GM19328 (cell line): Measurements from ENCODE around the gene COMP.
"Not testable (repeated sequence)": the region's sequence is repeated elsewhere in the genome, so short reads cannot be mapped to it uniquely, and the experiment has no call there.

Experiments used
- ATAC-seq: cut with Tn5 transposase; IDR thresholded peaks from one replicate; pipeline ENCODE4 v1.9.1; 2021; ENCODE audit warnings: mild to moderate bottlenecking, moderate library complexity; ENCODE audit not compliant: unreplicated experiment

The COMP gene

DNA sequence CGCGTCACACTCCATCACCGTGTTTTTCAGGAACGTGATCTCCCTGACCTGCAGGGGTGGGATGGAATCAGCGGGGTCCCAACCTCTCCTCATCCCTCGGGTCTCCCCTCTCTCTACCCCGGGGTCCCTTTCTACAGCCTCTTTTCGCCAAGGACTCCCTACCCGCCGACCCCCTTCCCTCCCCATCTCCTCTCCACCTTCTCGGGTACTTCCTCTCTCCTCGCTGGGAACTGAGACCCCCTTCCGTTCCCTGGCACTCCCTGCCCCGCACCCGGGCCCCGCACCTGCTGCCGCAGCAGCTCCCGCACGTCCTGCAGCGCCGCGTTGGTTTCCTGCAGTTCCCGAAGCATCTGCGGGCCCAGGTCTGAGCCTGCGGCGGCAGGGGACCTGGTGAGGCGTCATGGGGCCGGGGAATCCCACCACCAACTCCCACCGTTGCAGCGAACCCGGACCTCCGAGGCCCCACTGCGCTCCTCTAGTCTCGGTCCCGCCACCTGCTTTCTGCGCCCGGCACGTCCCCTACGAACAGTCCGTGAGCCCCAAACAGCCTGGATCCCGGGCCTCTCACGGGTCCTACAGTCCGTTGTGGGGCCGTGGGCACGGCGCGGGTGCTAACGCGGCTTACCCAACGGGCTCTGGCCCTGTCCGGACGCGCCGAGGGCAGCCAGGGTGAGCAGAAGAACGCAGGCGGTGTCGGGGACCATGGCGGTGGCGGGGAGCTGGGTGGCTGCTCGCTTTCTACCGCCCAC, at the start of gene COMP:
TSS of gene COMP (minus strand) at position 740 of the 749 bp plus-strand sequence. CDS start at position 704, 36 bp downstream.
- ATAC-seq = no peak

DNA sequence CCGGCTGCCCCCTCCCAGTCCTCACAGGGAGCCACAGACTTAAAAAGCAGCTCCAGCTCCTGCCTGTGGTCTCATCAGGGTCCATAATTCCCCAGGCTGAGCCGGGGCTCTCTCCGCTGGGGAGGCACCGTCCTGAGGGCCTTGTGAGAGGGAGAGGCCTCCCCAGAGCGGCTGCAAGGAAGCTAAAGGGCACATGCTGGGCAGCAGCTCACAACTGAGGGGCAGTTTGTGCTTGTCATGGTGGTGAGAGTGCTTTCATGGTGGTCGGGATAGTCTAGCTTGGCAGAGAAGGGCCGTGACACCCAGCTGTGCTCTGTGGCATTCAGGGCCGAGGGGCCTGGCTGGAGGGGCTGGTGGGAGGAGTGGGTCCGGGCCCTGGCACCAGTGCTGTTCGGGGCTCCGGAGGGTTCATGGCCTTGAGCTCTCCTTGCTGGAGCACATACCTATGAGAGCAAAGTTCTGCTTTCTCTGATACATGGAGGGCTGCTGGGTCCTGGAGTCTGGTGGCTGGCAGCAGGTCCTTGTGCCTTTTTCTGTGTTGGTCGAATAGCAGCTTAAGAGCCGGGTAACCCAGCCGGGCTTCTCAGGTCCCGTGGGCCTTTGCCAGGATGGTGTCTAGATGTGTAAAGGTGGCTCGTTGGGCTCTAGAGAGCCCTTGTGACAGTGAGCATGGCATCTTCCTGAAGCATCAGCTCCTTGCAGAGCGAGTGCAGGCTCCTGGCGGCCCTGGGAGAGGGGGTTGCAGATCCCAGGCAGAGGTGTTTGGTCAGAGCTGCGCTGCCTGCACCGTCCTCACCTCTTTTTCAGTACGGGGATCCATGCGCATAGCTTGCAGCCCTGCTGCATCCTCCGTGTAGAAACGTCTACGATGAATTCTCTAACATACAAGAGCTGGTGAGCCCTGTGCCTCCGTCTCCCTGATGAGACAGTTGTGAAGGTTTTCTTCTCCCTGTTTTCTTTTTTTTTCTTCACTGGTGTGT, 49.5 kb upstream of the COMP start:
- no peak for ATAC-seq

DNA sequence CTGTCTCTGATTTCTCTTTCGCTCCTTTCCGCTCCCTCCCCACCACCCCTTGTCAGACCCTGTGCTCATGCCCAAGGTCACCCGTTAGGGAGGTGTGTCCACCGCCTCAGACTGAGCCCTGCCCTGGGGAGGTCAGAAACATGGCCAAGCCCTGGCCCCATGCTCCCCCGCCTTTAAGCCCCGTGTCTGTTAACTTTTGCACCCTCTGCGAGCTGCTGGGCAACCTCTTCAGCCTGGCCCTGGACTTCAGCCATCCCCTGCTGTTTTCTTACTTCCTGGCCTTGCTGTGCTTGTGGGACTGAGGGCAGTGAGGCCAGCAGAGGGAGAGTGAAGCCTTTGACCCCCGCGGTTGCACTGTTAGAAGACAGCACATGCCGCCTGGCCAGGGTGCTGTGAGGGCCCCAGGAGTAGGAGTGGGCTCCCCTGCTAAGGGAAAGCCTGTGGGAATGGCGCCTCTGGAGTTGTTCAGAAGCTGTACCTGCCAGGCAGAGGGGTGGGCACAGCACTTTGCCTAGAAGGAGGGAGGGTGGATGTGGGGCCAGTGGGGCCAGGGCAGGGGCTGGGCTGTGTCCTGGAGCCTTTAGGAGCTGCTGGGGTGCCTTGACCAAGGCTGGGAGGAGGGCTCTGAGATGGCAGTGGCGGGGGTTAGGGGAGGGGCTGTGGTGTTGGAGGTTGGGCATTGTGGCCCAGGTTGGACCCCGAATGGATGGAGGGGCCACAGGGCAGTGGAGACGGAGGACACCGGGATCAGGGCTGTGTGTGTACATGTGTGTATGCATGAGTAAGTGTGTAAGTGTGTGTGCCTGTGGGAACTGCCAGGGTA, 48.6 kb upstream of the COMP start:
- ATAC-seq = no peak

DNA sequence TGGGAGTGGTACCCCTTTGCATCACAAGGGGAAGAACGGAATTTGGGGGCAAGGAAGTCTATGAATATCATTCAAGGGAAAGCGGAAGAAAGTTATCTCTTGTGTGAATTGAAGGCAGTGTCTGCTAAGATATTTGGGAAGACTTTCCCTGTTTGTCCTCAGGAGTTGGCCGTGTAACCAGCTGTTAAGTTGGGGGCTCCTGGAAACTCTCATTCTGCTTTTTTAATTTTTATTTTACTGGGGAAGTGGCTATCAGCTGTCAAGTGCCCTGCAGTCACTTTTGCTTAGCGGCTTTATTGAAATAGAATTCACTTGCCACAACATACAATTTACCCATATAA, 43.5 kb upstream of the COMP start:
- no peak for ATAC-seq

DNA sequence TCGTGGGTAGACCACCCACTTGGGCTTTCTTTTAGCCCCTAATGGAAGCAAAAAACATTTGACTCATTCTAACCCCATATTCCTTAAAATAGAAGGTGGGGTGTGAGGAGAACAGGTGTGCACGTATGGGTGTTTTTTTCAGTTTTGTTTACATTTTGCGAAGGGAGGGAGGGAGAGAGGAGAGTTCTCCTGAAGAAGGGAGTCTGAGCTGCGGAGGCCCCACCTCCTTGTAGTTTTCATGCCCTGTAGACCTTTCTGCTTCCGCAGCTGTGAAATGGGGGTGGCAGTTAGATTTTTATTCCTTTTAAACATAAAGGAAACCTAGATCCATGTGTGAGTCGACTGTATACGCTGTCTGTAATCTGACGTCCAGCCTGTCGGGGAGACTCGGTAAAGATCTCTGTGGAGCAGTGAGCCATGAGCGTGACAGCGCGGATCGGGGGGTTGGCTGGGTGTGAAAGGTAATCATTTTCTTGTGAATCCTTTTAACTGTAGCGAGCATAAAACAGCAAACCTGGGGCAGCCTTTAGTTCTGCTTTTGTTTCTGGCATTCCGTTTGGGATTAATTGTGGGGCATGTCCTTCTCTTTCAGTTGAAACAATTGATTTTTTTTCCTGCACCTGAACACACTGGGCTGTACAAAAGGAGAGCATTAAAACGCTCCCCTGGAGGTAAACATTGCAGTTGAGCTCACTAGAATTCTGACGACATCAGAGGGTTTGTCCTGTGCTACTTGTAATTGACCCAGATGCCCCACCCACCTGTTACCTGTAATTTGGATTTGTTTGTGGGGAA, 42.9 kb upstream of the COMP start:
- ATAC-seq = no peak

DNA sequence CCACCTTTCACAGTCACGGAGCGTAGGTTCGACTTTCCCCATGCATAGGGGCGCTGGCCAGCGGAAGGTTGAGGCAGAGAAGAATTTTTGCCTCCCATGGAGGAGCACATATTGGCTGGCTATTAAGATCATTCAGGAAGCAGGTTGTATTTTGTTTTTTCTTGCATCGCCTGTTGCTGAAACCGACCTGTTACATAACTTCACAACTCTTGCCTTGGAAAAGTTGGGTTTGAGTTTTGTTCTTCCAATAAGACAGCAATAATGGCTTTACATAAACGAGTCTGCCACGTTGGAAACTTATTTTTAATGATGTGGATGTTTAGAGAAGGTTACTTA, 42.0 kb upstream of the COMP start:
- no peak for ATAC-seq

DNA sequence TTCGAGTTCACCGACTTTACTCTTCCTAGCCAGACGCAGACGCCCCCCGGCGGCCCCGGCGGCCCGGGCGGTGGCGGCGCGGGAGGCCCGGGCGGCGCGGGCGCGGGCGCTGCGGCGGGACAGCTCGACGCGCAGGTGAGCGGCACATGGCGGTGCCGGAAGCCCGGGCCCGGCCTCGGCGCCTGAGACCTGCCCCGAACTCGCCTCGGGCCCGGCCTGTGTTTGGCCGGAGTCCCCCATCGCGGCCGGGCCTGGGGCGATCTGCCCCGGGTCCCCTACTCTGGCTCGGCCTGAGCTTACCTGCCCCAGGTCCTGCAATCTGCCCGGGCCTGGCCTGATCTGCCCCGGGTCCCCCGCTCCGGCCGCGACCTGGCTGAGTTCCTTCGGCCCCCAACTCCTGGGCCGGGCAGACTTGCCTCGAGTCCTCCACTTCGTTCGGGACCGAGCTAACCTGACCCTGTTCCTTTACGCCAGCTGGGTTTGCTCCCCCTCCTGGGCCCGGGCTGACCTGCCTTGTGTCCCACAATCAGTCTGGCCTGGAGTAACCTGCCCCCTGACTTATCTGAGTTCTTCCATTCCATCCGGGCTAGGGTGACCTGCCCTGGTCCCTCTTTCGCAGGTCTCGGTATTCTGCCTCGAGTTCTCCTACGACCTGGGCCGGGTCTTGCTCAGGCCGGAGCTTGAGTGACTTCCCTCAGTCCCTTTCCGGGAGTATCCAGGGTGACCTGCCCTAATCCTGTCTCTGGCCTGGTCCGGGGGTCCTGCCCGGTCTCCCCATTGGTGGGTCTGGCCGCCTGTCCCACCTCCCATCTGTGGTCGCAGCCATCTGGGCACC, 41.4 kb upstream of the COMP start:
- peak; percentile 18 for ATAC-seq

DNA sequence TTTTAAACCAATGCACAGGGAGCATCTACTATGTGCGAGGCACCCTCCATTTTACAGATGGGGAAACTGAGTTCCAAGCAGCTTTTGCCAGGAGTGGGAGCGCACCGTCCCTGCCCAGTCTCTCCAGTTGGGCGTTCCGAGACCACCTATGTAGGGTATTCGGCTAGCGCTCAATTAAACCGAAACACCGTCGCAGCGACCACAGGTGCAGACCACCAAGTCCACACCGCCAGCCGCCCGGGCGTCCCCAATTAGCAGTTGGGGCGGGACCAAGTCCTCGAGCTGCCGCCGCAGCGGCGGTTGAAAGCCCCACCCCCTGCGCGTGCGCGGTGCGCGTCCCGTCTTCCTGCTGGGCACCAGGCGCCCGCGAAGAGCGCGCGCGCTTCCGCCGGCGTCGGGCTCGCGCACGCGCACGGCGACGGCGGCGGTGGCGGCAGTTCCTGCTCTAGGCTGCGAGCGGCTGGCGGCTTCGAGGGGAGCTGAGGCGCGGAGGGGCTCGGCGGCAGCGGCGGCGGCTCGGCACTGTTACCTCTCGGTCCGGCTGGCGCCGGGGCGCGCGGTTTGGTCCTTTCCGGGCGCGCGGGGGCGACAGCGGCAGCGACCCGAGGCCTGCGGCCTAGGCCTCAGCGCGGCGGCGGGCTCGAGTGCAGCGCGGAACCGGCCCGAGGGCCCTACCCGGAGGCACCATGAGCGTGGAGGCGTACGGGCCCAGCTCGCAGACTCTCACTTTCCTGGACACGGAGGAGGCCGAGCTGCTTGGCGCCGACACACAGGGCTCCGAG, 40.6 kb upstream of the COMP start, which contains the start of gene UPF1:
TSS of gene UPF1 (plus strand) at position 436 of the 782 bp plus-strand sequence. CDS start at position 687, 251 bp downstream.
- ATAC-seq = peak; percentile 77

DNA sequence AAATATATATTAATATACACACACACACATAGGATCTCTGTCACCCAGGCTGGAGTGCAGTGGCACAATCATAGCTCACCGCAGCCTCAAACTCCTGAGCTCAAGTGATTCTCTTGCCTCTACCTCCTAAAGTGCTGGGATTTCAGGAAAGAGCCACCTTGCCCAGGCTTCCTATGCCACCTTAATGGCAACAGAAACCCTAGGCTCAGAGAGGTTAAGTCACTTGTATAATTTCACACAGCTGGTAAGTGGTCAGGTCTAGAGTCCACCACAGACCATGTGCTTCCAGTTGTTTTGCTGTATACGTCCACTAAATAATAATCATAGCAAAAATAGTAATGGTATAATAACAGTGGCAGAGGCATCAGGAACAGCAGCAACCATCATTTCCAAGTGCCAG, 39.4 kb upstream of the COMP start:
- no peak for ATAC-seq

DNA sequence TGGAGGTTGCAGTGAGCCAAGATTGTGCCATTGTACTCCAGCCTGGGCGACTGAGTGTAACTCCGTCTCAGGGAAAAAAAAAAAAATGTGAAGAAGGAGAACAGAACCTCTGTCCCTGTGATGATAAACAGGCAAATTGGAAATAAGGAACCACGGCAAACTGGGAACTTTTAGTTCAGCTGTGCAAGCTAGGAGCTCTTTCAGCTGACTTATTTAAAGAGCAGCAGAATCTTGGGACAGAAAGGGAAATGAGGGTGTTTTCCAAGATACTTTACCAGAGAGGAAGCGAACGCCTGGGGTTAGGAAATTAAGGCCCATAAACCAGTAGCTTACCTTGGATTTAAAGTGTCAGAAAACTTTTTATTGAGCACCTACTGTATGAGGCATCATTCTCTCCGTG, 37.7 kb upstream of the COMP start:
- ATAC-seq = no peak

DNA sequence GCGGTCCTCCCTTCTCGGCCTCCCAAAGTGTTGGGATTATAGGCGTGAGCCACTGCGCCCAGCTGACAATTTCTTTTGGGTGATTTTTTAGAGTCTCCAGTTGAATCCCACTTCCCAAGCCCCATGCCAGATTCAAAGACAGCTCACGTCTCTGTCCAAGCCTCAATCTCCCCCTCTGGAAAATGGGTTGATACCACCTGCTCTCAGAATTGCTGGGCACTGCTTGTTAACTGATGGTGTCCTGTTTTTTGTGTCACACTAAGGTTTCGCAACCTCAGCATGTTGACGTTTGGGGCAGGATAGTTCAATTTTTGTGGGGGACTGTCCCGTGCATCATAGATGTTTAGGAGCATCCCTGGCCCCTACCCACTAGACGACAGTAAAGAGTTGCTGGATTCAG, 26.5 kb upstream of the COMP start:
- ATAC-seq = no peak

DNA sequence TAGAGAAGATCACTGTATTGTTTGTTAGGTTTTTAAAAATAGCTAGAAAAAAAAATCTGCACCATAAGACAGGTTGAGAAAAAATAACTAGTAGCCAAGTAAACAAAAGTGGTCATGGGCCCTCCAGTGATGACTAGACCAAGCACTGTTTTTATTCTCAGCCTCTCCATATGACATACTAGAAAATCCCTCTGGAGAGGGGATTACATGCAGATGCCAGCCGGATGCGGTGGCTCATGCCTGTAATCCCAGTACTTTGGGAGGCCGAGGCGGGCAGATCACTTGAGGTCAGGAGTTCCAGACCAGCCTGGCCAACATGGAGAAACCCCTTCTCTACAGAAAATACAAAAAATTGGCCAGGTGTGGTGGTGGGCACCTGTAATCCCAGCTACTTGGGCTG, 25.5 kb upstream of the COMP start:
- ATAC-seq = not testable (repeated sequence)

DNA sequence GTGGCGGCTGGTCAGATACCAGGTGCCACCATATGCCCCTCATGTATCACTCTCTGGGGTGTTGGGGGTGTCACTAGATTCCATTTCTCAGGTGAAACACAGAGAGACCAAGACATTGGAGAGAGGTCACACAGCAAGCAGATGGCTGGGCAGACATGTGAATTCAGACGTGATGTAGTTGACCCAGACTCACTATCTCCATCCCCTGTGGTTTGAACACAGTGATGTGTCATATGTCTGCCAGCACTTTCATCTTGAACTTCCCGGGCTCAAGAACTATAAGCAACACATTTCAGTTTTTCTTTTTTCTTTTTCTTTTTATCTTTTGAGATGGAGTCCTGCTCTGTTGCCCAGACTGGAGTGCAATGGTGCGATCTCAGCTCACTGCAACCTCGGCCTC, 24.6 kb upstream of the COMP start:
- ATAC-seq = no peak

DNA sequence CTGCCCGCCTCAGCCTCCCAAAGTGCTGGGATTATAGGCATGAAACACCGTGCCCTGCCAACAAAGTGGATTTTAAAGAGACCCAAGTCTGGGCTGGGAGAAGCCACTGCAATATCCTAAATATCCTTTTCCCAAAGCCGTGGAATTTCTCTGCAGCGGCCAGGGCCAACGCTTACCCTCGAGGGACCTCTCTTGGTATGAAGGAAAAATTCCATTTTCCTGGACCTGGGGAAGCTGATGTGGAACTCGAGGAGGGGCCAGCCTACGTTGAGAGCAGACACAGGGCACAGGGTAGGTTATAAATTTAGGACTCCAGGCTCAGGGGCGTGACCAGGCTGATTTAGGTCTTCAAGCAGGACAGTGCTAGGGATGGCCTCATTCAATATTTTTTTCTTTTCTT, 23.0 kb upstream of the COMP start:
- no peak for ATAC-seq

DNA sequence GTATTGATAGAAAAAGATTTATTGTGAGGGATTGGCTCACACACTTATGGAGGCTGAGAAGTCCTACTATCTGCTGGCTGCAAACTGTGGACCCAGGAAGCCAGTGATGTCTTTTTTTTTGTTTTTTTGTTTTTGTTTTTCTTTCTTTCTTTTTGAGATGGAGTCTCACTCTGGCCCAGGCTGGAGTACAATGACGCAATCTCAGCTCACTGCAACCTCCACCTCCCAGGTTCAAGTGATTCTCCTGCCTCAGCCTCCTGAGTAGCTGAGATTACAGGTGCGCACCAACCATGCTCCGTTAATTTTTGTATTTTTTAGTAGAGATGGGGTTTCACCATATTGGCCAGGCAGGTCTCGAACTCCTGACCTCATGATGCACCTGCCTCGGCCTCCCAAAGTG, 20.5 kb upstream of the COMP start:
- ATAC-seq = not testable (repeated sequence)

DNA sequence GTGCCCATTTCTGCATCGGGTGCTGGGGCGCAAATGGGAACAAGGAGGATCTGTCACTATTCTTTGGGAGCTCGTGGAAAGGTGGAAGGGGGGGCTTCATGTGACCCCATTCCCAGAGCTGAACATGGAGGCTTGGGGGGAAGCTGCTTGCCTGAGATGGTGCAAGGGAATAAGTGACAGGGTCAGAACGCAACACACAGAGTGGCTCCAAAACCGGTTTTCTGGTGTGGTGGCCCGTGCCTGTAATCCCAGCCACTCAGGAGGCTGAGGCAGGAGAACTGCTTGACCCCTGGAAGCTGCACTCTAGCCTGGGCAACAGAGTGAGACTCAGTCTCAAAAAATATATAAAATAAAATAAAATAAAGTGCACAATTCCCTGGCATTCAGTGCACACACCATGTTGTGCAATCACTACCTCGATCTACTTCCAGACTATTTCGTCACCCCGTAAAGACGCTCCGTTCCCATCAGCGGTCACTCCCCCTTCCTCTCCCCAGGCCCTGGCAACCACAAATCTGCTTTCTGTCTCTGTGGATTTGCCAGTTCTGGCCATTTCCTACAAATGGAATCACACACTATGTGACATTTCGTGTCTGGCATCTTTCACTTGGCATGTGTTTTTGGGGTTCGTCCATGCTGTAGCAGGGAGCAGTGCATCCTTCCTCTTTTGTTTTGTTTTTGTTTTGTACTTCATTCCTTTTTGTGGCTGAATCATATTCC, 18.2 kb upstream of the COMP start:
- no peak for ATAC-seq

DNA sequence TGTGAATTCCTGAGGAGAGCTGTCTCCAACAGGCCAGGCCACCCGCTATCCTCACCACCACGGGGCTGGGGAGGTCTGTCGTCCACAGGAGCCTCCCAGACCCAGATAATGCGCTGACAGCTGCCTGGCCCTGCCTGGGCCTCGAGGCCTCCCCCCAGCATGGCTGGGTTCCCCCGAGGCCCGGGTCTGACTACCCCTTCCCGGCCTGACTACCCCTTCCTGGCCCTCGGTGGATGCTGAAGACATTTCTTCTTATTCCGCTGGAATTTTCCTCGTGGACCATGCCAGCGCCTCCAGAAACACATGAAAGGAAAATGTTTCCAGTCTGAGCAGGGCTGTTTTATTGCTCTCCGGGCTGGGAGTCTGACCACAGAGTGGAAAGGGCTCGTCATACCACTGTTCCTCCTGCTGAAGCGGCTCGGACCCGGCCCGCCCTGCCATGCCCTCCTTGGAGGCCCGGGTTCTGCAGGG, 16.8 kb upstream of the COMP start:
- no peak for ATAC-seq

DNA sequence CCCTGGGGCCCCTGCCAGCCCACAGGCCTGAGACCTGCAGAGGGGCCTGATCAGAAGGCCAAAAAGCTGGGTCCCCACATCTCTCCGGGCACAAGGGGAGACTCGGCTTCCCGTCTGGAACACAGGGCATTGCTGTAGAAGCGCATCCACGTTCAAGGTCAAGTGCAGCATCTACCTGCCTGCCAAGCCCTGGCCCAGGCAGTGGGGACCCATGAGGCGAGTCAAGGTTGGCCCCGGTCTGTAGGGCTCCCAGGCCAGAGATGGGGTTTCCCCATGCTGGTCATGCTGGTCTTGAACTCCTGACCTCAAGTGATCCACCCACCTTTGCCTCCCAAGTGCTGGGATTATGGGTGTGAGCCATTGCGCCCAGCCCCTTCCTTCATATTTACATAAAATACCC, 13.5 kb upstream of the COMP start:
- no peak for ATAC-seq
